Loucy (cell line): ENCODE results near the gene DENND4A.

Experiments used
- H2AFZ ChIP-seq: fragments of 200-600 bp; sonication (generic); 2 replicates; pipeline ENCODE4 v1.6.0; 2016; ENCODE audit warnings: antibody characterized with exemption, mild to moderate bottlenecking, low read length, moderate library complexity
- H3F3A ChIP-seq: fragments of 200-600 bp; 2 replicates; pipeline ENCODE4 v1.6.0; 2016; ENCODE audit warnings: antibody characterized with exemption, low read depth, mild to moderate bottlenecking
- H3K27me3 ChIP-seq: fragments of 200-600 bp; sonication (generic); 2 replicates; pipeline ENCODE4 v1.6.1; 2014; ENCODE audit warnings: low read length, mild to moderate bottlenecking; ENCODE audit not compliant: insufficient read depth, poor library complexity, severe bottlenecking
- H3K36me3 ChIP-seq: fragments of 200-600 bp; sonication (generic); 2 replicates; pipeline ENCODE4 v1.6.1; 2016; ENCODE audit warnings: low read length; ENCODE audit not compliant: insufficient read depth
- H3K4me1 ChIP-seq: fragments of 200-600 bp; sonication (generic); 2 replicates; pipeline ENCODE4 v1.5.1; 2014; ENCODE audit warnings: low read length, mild to moderate bottlenecking; ENCODE audit not compliant: insufficient read depth, poor library complexity, severe bottlenecking
- H3K4me2 ChIP-seq: fragments of 200-600 bp; sonication (generic); 2 replicates; pipeline ENCODE4 v1.6.0; 2014; ENCODE audit warnings: antibody characterized with exemption, low read length, low read depth, mild to moderate bottlenecking; ENCODE audit not compliant: poor library complexity, severe bottlenecking
- H3K4me3 ChIP-seq: fragments of 200-600 bp; sonication (generic); 2 replicates; pipeline ENCODE4 v1.5.1; 2014; ENCODE audit warnings: low read length, mild to moderate bottlenecking, mixed read lengths; ENCODE audit not compliant: poor library complexity, severe bottlenecking
- H3K79me2 ChIP-seq: fragments of 200-600 bp; sonication (generic); 2 replicates; pipeline ENCODE4 v1.6.1; 2014; ENCODE audit warnings: low read length; ENCODE audit not compliant: insufficient read depth
- H3K9ac ChIP-seq: fragments of 200-600 bp; sonication (generic); 2 replicates; pipeline ENCODE4 v1.6.0; 2014; ENCODE audit warnings: mild to moderate bottlenecking, low read depth, low read length, moderate library complexity; ENCODE audit not compliant: poor library complexity, severe bottlenecking
- H3K9me2 ChIP-seq: fragments of 200-600 bp; sonication (generic); replicated peaks from 2 replicates; pipeline ENCODE4 v1.6.1; 2016; ENCODE audit warnings: low read depth, low read length, mixed read lengths
- H3K9me3 ChIP-seq: fragments of 200-600 bp; sonication (generic); 2 replicates; pipeline ENCODE4 v1.6.1; 2014; ENCODE audit warnings: mild to moderate bottlenecking, antibody characterized with exemption, low read length, low read depth; ENCODE audit not compliant: insufficient read depth
- H4K20me1 ChIP-seq: fragments of 200-600 bp; sonication (generic); 2 replicates; pipeline ENCODE4 v1.6.0; 2014; ENCODE audit warnings: antibody characterized with exemption, low read length, mild to moderate bottlenecking; ENCODE audit not compliant: insufficient read depth, poor library complexity, severe bottlenecking
- EZH2phosphoT487 ChIP-seq: fragments of 200-600 bp; IDR thresholded peaks from 2 replicates; pipeline ENCODE4 v1.6.1; 2018; ENCODE audit warnings: antibody characterized with exemption, mild to moderate bottlenecking, moderate library complexity, borderline replicate concordance
- TF ChIP-seq, protein P1 (sequence below): fragments of 200-600 bp; sonication (generic); conservative IDR thresholded peaks from 2 replicates; pipeline ENCODE4 v1.5.1; 2014; ENCODE audit warnings: mild to moderate bottlenecking, antibody characterized with exemption, low read length

The DENND4A gene

DNA sequence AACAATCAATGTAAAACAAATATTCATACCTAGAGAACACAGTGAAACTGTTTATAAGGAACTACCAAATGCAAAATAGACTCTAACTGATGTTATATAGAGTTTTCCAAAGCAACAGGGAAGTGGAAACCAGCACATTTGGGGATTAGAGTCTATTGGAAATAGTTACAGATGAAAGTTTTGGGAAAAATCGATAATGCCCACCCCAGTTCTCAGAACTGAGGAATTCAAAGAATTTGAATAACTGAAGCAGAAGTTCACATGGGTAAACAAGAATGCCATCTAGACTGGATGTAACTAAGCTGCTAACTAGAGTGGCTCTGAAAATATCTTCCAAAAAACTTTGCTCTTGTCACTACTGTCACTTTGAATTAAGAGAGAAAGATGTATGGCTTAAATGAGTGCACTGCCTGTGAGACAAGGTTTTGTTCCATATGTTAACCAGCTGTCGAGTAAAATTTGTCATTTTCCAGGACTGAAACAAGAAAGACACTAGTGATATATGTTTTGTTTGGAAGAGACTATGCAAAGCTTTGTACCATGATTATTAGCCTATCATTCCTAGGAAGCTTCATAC is 9.2 kb upstream of the DENND4A start:
- no peaks in the 10 kb centered on the region for H3K36me3 ChIP-seq
- no peaks in the 10 kb centered on the region for H3K9me3 ChIP-seq
- no peak overlapping the region for H3K9ac ChIP-seq
- H3K4me1 ChIP-seq, result peaks cover 22% of the 10 kb centered on the region
- no peaks in the 10 kb centered on the region for H4K20me1 ChIP-seq
- no peaks in the 10 kb centered on the region for H3K27me3 ChIP-seq
- no peaks in the 10 kb centered on the region for H3F3A ChIP-seq
- H3K4me2 ChIP-seq, result no peak overlapping the region
- no peak overlapping the region for H3K4me3 ChIP-seq
- no peaks in the 10 kb centered on the region for H3K9me2 ChIP-seq
- peak overlapping the region; percentile 60 for H2AFZ ChIP-seq
- H3K79me2 ChIP-seq, result no peaks in the 10 kb centered on the region
- no peak for TF ChIP-seq EZH2phosphoT487
- TF ChIP-seq, protein P1, sequence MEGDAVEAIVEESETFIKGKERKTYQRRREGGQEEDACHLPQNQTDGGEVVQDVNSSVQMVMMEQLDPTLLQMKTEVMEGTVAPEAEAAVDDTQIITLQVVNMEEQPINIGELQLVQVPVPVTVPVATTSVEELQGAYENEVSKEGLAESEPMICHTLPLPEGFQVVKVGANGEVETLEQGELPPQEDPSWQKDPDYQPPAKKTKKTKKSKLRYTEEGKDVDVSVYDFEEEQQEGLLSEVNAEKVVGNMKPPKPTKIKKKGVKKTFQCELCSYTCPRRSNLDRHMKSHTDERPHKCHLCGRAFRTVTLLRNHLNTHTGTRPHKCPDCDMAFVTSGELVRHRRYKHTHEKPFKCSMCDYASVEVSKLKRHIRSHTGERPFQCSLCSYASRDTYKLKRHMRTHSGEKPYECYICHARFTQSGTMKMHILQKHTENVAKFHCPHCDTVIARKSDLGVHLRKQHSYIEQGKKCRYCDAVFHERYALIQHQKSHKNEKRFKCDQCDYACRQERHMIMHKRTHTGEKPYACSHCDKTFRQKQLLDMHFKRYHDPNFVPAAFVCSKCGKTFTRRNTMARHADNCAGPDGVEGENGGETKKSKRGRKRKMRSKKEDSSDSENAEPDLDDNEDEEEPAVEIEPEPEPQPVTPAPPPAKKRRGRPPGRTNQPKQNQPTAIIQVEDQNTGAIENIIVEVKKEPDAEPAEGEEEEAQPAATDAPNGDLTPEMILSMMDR, result no peak

DNA sequence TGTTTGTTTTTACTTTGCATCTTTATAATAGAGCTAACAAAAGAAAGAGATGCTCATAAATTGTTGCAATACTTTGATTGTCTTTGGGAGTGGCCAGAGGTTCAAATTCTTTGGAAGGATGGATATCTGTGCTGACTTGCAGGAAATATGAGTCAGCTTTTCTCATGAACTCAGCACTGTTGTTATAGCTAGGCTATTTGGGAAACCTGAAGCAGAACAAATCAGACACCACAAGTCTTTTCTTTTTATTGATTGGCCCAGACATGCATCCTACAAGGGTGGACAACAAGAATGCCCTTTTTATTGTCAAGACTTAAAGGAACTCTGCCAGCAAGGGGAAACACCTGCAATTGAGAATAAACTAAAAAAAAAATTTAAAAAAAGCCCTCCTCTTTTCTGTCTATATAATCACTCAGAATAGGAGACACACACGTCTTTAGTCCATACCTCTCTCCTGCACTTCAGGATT is 4.6 kb upstream of the DENND4A start:
- Histone ChIP-seq H4K20me1 (no peaks in the 10 kb centered on the region), H3K27me3 (no peaks in the 10 kb centered on the region), H3F3A (no peaks in the 10 kb centered on the region), H3K9me3 (no peaks in the 10 kb centered on the region), H3K79me2 (no peaks in the 10 kb centered on the region), H2AFZ (no peak overlapping the region), H3K9me2 (no peaks in the 10 kb centered on the region), H3K4me1 (peaks cover 18% of the 10 kb centered on the region), H3K9ac (no peak overlapping the region), H3K36me3 (no peaks in the 10 kb centered on the region), H3K4me2 (no peak overlapping the region), H3K4me3 (no peak overlapping the region)
- TF ChIP-seq, protein P1, result no peak
- no peak for TF ChIP-seq EZH2phosphoT487

DNA sequence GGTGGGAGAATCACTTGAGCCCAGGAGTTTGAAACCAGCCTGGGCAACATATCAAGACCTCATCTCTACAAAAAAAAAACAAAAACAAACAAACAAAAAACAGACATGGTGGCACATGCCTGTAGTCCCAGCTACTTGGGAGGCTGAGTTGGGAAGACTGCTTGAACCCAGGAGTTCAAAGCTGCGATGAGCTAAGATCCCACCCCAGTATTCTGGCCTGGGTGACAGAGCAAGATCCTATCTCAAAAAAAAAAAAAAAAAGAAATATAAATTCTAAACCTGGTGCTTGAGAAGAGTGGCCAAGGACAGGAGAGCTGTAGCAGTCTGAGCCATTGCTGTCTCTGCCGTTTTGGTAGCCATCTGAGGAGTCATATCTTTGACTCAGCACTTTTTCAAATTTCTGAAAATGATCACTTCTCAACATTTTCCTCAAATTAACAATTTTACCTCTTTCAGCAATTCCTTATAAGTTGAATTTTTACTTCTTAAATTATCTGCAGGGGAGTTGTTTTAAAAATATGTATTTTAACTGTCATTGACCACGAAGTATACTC is 3.6 kb upstream of the DENND4A start:
- no peak for TF ChIP-seq EZH2phosphoT487
- TF ChIP-seq, protein P1, result no peak
- Histone ChIP-seq H3K4me1 (peaks cover 24% of the 10 kb centered on the region), H2AFZ (no peak overlapping the region), H3K36me3 (no peaks in the 10 kb centered on the region), H3K4me2 (no peak overlapping the region), H3K9ac (no peak overlapping the region), H3K9me2 (no peaks in the 10 kb centered on the region), H3F3A (no peaks in the 10 kb centered on the region), H3K9me3 (no peaks in the 10 kb centered on the region), H3K79me2 (peaks cover 9% of the 10 kb centered on the region; the same call in 1 of the 2 replicates), H4K20me1 (no peaks in the 10 kb centered on the region), H3K4me3 (no peak overlapping the region), H3K27me3 (no peaks in the 10 kb centered on the region)
